NCI-H2196 treated with DMSO at 0.1 percent for 48 hours (cell line): ENCODE data around the gene ALDH5A1.
A peak's percentile ranks its signal among the peaks of the same experiment; 100 is the strongest.

Experiments
- DNase-seq: peaks from one replicate; lab custom pipeline; 2025; ENCODE audit not compliant: unreplicated experiment; lab: John Stamatoyannopoulos, UW

The ALDH5A1 gene

GRCh38 chr6:24494821-24495795 is at the start of gene ALDH5A1:
Gene ALDH5A1, plus strand, starts transcription at chr6:24494969. Its CDS starts 28 bp downstream, at chr6:24494997.
- DNase-seq, result peak; percentile 25

GRCh38 chr6:24445704-24446103 is 49.1 kb upstream of the ALDH5A1 start:
- no peak for DNase-seq

GRCh38 chr6:24446670-24447069 is 48.1 kb upstream of the ALDH5A1 start:
- DNase-seq, result no peak

GRCh38 chr6:24448396-24448795 is 46.4 kb upstream of the ALDH5A1 start:
- no peak for DNase-seq

- DNase-seq, result no peak
These were observed 45.8 kb upstream of the ALDH5A1 start for GRCh38 chr6:24448828-24449525.

GRCh38 chr6:24451581-24452388 is 43.0 kb upstream of the ALDH5A1 start:
- DNase-seq, result no peak

- no peak for DNase-seq
These were observed 40.8 kb upstream of the ALDH5A1 start for GRCh38 chr6:24453921-24454320.

- DNase-seq, result no peak
These were observed 40.3 kb upstream of the ALDH5A1 start for GRCh38 chr6:24454452-24454851.

GRCh38 chr6:24455061-24455460 is 39.7 kb upstream of the ALDH5A1 start:
- no peak for DNase-seq

GRCh38 chr6:24458134-24458533 is 36.6 kb upstream of the ALDH5A1 start:
- DNase-seq, result no peak

- no peak for DNase-seq
These were observed 35.8 kb upstream of the ALDH5A1 start for GRCh38 chr6:24458941-24459340.

GRCh38 chr6:24460966-24461365 is 33.8 kb upstream of the ALDH5A1 start:
- no peak for DNase-seq

- no peak for DNase-seq
These were observed 30.3 kb upstream of the ALDH5A1 start for GRCh38 chr6:24464253-24465038.

- no peak for DNase-seq
These were observed 25.0 kb upstream of the ALDH5A1 start for GRCh38 chr6:24469811-24470210.

GRCh38 chr6:24472181-24472580 is 22.6 kb upstream of the ALDH5A1 start:
- DNase-seq, result no peak

- no peak for DNase-seq
These were observed 18.1 kb upstream of the ALDH5A1 start for GRCh38 chr6:24476631-24477030.

- DNase-seq, result no peak
These were observed 17.7 kb upstream of the ALDH5A1 start for GRCh38 chr6:24477070-24477469.

GRCh38 chr6:24478903-24479302 is 15.9 kb upstream of the ALDH5A1 start:
- no peak for DNase-seq

- DNase-seq, result no peak
These were observed 14.1 kb upstream of the ALDH5A1 start for GRCh38 chr6:24480705-24481104.

GRCh38 chr6:24481449-24481848 is 13.3 kb upstream of the ALDH5A1 start:
- no peak for DNase-seq
